ENCODE data around the gene EIF4B.

The EIF4B gene

GRCh38 chr12:53046655-53047220 is 40.5 kb downstream of the EIF4B start:
- Histone ChIP-seq H3K36me3 (ENCODE audit: control insufficient read depth in 2 of 2, insufficient read depth in 2 of 2, low read length in 2 of 2) (peaks cover 7 to 8% of the 10 kb centered on the region in 2 donors), H3K9me3 (ENCODE audit: control insufficient read depth in 2 of 2, low read length in 2 of 2) (no peaks in the 10 kb centered on the region), H3K4me1 (ENCODE audit: control insufficient read depth, insufficient read depth, low read length) (peaks cover 74% of the 10 kb centered on the region), H3K4me3 (ENCODE audit: low read length in 2 of 2) (peak overlapping the region; percentile 91 to 98), H3K27me3 (ENCODE audit: control insufficient read depth in 1 of 2, insufficient read depth in 2 of 2, low read length in 2 of 2) (no peaks in the 10 kb centered on the region), H3K9ac (ENCODE audit: low read length in 2 of 2) (peak overlapping the region; percentile 97 to 100), H3K27ac (ENCODE audit: low read length) (peak overlapping the region; percentile 100)

GRCh38 chr12:53047221-53048032 is 41.2 kb downstream of the EIF4B start:
- Histone ChIP-seq H3K9ac (ENCODE audit: low read length in 2 of 2) (peak overlapping the region; percentile 55 to 84), H3K9me3 (ENCODE audit: control insufficient read depth in 2 of 2, low read length in 2 of 2) (no peaks in the 10 kb centered on the region), H3K36me3 (ENCODE audit: control insufficient read depth in 2 of 2, insufficient read depth in 2 of 2, low read length in 2 of 2) (peaks cover 5 to 6% of the 10 kb centered on the region in 2 donors), H3K4me3 (ENCODE audit: low read length in 2 of 2) (peak overlapping the region; percentile 50 to 73), H3K4me1 (ENCODE audit: control insufficient read depth, insufficient read depth, low read length) (peaks cover 80% of the 10 kb centered on the region), H3K27ac (ENCODE audit: low read length) (peak overlapping the region; percentile 98), H3K27me3 (ENCODE audit: control insufficient read depth in 1 of 2, insufficient read depth in 2 of 2, low read length in 2 of 2) (no peaks in the 10 kb centered on the region)

GRCh38 chr12:53048033-53048779 is 42.0 kb downstream of the EIF4B start:
- Histone ChIP-seq H3K4me1 (ENCODE audit: control insufficient read depth, insufficient read depth, low read length) (peaks cover 86% of the 10 kb centered on the region), H3K27ac (ENCODE audit: low read length) (peak overlapping the region; percentile 98), H3K4me3 (ENCODE audit: low read length in 2 of 2) (peak overlapping the region; percentile 50 to 73), H3K9ac (ENCODE audit: low read length in 2 of 2) (peak overlapping the region; percentile 55 to 84), H3K36me3 (ENCODE audit: control insufficient read depth in 2 of 2, insufficient read depth in 2 of 2, low read length in 2 of 2) (peaks cover 0 to 2% of the 10 kb centered on the region in 2 donors), H3K27me3 (ENCODE audit: control insufficient read depth in 1 of 2, insufficient read depth in 2 of 2, low read length in 2 of 2) (no peaks in the 10 kb centered on the region), H3K9me3 (ENCODE audit: control insufficient read depth in 2 of 2, low read length in 2 of 2) (no peaks in the 10 kb centered on the region)

GRCh38 chr12:53048780-53049401 is 42.6 kb downstream of the EIF4B start:
- no peaks in the 10 kb centered on the region for H3K27me3 ChIP-seq (ENCODE audit: control insufficient read depth in 1 of 2, insufficient read depth in 2 of 2, low read length in 2 of 2)
- peaks cover 0 to 2% of the 10 kb centered on the region in 2 donors for H3K36me3 ChIP-seq (ENCODE audit: control insufficient read depth in 2 of 2, insufficient read depth in 2 of 2, low read length in 2 of 2)
- H3K9ac ChIP-seq (ENCODE audit: low read length in 2 of 2) = peak overlapping the region; percentile 55 to 76
- peak overlapping the region; percentile 98 for H3K27ac ChIP-seq (ENCODE audit: low read length)
- H3K9me3 ChIP-seq (ENCODE audit: control insufficient read depth in 2 of 2, low read length in 2 of 2) = no peaks in the 10 kb centered on the region
- H3K4me1 ChIP-seq (ENCODE audit: control insufficient read depth, insufficient read depth, low read length) = peaks cover 89% of the 10 kb centered on the region
- peak overlapping the region; percentile 50 to 73 for H3K4me3 ChIP-seq (ENCODE audit: low read length in 2 of 2)

- Histone ChIP-seq H3K4me1 (ENCODE audit: control insufficient read depth, insufficient read depth, low read length) (peaks cover 85% of the 10 kb centered on the region), H3K27me3 (ENCODE audit: control insufficient read depth in 1 of 2, insufficient read depth in 2 of 2, low read length in 2 of 2) (no peaks in the 10 kb centered on the region), H3K27ac (ENCODE audit: low read length) (peak within 1 kb of the TSS; percentile 98), H3K9me3 (ENCODE audit: control insufficient read depth in 2 of 2, low read length in 2 of 2) (no peaks in the 10 kb centered on the region), H3K9ac (ENCODE audit: low read length in 2 of 2) (peak within 1 kb of the TSS; percentile 55 to 76), H3K4me3 (ENCODE audit: low read length in 2 of 2) (peak within 1 kb of the TSS; percentile 50 to 73), H3K36me3 (ENCODE audit: control insufficient read depth in 2 of 2, insufficient read depth in 2 of 2, low read length in 2 of 2) (peaks cover 0 to 2% of the 10 kb centered on the region in 2 donors)
Measured at GRCh38 chr12:53049571-53050318, 43.5 kb downstream of the EIF4B start, which contains the start of gene TNS2. TNS2 (plus strand) TSS chr12:53050065; CDS start chr12:53050186, 121 bp downstream.

- Histone ChIP-seq H3K36me3 (ENCODE audit: control insufficient read depth in 2 of 2, insufficient read depth in 2 of 2, low read length in 2 of 2) (peaks cover 0 to 3% of the 10 kb centered on the region in 2 donors), H3K4me1 (ENCODE audit: control insufficient read depth, insufficient read depth, low read length) (peaks cover 85% of the 10 kb centered on the region), H3K27ac (ENCODE audit: low read length) (peak overlapping the region; percentile 98), H3K4me3 (ENCODE audit: low read length in 2 of 2) (peak overlapping the region; percentile 50 to 73), H3K27me3 (ENCODE audit: control insufficient read depth in 1 of 2, insufficient read depth in 2 of 2, low read length in 2 of 2) (no peaks in the 10 kb centered on the region), H3K9ac (ENCODE audit: low read length in 2 of 2) (peak overlapping the region; percentile 55 to 76), H3K9me3 (ENCODE audit: control insufficient read depth in 2 of 2, low read length in 2 of 2) (no peaks in the 10 kb centered on the region)
Measured at GRCh38 chr12:53050426-53051057, 44.3 kb downstream of the EIF4B start.

GRCh38 chr12:53051058-53051880 is 45.0 kb downstream of the EIF4B start:
- Histone ChIP-seq H3K27ac (ENCODE audit: low read length) (peak overlapping the region; percentile 98), H3K4me1 (ENCODE audit: control insufficient read depth, insufficient read depth, low read length) (peaks cover 78% of the 10 kb centered on the region)

GRCh38 chr12:53051881-53052412 is 45.7 kb downstream of the EIF4B start:
- H3K27ac ChIP-seq (ENCODE audit: low read length) = peak overlapping the region; percentile 98
- peaks cover 6% of the 10 kb centered on the region in 2 donors for H3K36me3 ChIP-seq (ENCODE audit: control insufficient read depth in 2 of 2, insufficient read depth in 2 of 2, low read length in 2 of 2)
- peaks cover 75% of the 10 kb centered on the region for H3K4me1 ChIP-seq (ENCODE audit: control insufficient read depth, insufficient read depth, low read length)
- no peaks in the 10 kb centered on the region for H3K27me3 ChIP-seq (ENCODE audit: control insufficient read depth in 1 of 2, insufficient read depth in 2 of 2, low read length in 2 of 2)
- no peaks in the 10 kb centered on the region for H3K9me3 ChIP-seq (ENCODE audit: control insufficient read depth in 2 of 2, low read length in 2 of 2)
- peak overlapping the region; percentile 26 to 76 for H3K9ac ChIP-seq (ENCODE audit: low read length in 2 of 2)
- peak overlapping the region; percentile 50 to 73 for H3K4me3 ChIP-seq (ENCODE audit: low read length in 2 of 2)

More at GRCh38 chr12:53051058-53051880, 45.0 kb downstream of the EIF4B start:
- peak overlapping the region; percentile 55 to 76 for H3K9ac ChIP-seq (ENCODE audit: low read length in 2 of 2)
- no peaks in the 10 kb centered on the region for H3K27me3 ChIP-seq (ENCODE audit: control insufficient read depth in 1 of 2, insufficient read depth in 2 of 2, low read length in 2 of 2)
- H3K9me3 ChIP-seq (ENCODE audit: control insufficient read depth in 2 of 2, low read length in 2 of 2) = no peaks in the 10 kb centered on the region
- H3K36me3 ChIP-seq (ENCODE audit: control insufficient read depth in 2 of 2, insufficient read depth in 2 of 2, low read length in 2 of 2) = peaks cover 0 to 3% of the 10 kb centered on the region in 2 donors
- H3K4me3 ChIP-seq (ENCODE audit: low read length in 2 of 2) = peak overlapping the region; percentile 50 to 73
